C4-2B (cell line): ENCODE data around the gene PAM.

ENCODE experiments used
- H3K27ac ChIP-seq: fragments of 450-650 bp; 2 replicates; pipeline ENCODE4 v1.5.1; 2017
- ZFX ChIP-seq: fragments of 450-650 bp; IDR thresholded peaks from 2 replicates; pipeline ENCODE4 v1.6.1; 2017
- TF ChIP-seq, protein P1 (sequence below): fragments of 450-650 bp; conservative IDR thresholded peaks from 2 replicates; pipeline ENCODE4 v1.5.1; 2017; ENCODE audit warnings: mild to moderate bottlenecking

The PAM gene

DNA sequence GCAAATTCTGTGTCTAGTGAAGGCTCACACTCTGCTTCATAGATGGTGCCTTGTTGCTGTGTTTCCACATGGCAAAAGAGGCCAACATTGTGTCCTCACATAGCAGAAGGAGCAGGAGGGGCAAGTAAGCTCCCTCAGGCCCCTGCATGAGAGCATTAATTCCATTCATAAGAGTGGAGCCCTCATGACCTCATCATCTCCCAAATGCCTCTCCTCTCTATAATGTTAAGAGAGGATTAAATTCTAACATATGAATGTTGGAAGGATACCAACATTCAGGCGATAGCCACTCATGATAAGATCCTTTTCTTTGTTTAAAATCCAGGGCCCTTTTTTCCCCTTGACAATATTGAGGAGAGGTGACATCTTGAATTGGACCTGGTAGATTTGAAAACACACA is 35.2 kb upstream of the PAM start:
- TF ChIP-seq ZFX: no peak
- TF ChIP-seq, protein P1, sequence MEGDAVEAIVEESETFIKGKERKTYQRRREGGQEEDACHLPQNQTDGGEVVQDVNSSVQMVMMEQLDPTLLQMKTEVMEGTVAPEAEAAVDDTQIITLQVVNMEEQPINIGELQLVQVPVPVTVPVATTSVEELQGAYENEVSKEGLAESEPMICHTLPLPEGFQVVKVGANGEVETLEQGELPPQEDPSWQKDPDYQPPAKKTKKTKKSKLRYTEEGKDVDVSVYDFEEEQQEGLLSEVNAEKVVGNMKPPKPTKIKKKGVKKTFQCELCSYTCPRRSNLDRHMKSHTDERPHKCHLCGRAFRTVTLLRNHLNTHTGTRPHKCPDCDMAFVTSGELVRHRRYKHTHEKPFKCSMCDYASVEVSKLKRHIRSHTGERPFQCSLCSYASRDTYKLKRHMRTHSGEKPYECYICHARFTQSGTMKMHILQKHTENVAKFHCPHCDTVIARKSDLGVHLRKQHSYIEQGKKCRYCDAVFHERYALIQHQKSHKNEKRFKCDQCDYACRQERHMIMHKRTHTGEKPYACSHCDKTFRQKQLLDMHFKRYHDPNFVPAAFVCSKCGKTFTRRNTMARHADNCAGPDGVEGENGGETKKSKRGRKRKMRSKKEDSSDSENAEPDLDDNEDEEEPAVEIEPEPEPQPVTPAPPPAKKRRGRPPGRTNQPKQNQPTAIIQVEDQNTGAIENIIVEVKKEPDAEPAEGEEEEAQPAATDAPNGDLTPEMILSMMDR: no peak
- no peak overlapping the region for H3K27ac ChIP-seq

DNA sequence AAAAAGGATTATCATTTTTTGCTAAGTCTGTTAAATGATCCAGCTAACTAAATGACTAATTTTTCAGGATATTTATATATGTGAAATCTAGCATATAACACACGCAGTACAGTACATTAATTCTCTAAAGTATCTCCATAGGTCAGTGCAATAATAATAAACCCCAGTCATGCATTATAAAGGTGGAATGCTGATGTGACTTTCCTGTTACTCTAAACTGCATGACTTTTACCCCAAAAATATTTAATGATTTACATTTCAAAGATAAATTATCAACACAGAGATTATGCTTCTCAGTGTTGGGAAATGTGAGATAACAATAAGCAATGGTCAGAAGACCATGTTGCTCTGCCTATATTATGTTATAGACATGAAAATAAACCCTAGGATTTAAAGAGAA is 34.1 kb upstream of the PAM start:
- no peak overlapping the region for H3K27ac ChIP-seq
- TF ChIP-seq ZFX: no peak
- TF ChIP-seq, protein P1: no peak

DNA sequence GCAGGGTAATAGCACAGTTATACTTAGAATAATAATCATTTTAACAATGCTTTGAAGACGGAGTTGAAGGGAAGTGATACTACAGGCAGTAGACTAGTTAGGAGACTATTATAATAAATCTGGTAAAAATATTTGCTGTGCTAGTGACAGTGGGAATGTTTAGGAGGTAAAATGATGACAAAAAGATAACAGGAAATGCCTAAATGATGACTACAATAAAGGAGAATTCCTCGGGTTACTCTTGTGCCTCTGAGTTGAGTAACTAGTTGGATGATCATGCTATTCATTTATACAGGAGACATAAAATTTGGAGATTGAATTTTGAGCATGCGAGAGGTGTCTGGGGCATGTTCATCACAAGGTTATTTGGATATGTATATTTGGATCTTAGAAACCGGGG is 32.2 kb upstream of the PAM start:
- TF ChIP-seq ZFX: no peak
- TF ChIP-seq, protein P1: no peak
- H3K27ac ChIP-seq: no peak overlapping the region

DNA sequence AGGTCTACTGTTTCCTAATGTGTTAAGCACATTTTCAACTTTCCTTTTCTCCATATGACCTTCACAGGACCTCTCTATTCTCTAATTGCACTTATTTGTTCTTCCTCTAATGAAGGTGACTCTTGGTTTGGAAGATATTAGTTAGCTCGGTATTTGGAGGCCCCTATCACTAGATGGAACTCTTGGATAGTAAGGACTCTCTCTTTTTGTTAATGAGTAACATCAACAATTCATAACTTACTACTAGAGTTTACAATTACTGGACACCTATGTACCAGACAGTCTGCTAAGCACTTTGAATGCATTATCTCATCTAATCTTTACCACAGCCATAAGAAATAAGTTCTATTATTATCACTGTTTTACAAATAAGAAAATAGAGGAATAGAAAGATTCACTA is 23.4 kb upstream of the PAM start:
- TF ChIP-seq, protein P1: no peak
- TF ChIP-seq ZFX: no peak
- no peak overlapping the region for H3K27ac ChIP-seq

DNA sequence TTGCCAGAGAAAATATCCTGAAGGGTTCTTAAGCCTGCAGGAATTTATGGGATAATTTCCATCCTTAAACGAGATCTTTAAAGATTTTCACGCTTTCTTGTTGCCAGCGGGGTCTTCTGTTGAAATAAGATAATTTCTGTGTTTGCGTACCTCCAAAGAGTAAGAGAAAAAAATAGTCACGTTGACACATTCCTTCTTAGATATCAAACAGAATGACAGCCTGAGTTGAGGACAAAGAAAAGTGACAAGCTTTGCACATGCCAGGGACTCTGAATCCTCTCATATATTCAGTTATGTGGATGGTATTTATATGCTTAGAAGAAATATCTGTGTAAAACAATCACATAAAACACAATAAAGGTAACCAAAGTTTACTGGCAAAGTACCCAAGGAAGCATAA is 21.6 kb upstream of the PAM start:
- H3K27ac ChIP-seq: no peak overlapping the region
- no peak for TF ChIP-seq ZFX
- TF ChIP-seq, protein P1: no peak

DNA sequence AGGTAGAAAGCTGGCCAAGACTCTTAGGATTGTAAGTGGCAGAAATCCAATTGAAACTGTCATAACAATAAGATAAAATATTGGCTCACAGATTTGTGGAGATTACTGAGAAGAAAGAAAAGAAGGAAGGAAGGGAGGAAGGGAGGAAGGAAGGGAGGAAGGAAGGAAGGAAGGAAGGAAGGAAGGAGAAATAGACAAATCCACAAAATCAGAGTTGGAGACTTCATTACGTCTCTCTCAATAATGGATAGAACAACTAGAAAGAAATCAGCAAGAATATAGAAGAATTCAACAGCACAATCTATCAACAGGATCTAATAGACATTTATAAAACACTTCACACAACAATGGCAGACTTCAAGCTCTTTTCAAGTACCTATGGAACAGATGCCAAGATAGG is 17.9 kb upstream of the PAM start:
- TF ChIP-seq, protein P1: no peak
- no peak for TF ChIP-seq ZFX
- H3K27ac ChIP-seq: no peak overlapping the region

DNA sequence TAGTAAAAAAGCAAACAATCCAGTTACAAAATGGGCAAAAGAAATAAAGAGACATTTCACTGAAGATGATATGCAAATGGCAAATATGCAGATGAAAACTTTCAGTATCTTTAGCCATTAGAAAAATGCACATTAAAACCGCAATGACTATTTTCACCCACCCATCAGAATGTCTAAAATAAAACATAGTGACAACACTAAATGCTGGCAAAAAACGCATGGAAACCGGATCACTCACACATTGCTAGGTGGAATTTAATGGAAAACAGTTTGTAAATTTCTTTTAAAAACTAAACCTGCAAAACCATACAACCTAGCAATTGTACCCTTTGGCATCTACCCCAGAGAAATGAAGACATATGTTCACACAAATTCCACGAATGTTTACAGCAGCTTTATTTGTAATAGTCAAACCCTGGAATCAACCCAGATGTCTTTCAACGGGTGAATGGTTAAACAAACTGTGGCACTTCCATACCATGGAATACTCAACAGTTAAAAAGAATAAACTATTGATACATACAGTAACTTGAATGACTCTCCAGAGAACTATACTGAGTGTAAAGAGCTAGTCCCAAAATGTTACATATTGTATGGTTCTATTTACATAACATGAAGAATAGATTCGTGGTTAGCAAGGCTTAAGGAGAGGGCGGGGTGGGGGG is 17.2 kb upstream of the PAM start:
- H3K27ac ChIP-seq: no peak overlapping the region
- TF ChIP-seq, protein P1: no peak
